ENCODE data around the gene SYT1.
"Not testable (repeated sequence)": the region's sequence is repeated elsewhere in the genome, so short reads cannot be mapped to it uniquely, and the experiment has no call there.

The SYT1 gene

DNA sequence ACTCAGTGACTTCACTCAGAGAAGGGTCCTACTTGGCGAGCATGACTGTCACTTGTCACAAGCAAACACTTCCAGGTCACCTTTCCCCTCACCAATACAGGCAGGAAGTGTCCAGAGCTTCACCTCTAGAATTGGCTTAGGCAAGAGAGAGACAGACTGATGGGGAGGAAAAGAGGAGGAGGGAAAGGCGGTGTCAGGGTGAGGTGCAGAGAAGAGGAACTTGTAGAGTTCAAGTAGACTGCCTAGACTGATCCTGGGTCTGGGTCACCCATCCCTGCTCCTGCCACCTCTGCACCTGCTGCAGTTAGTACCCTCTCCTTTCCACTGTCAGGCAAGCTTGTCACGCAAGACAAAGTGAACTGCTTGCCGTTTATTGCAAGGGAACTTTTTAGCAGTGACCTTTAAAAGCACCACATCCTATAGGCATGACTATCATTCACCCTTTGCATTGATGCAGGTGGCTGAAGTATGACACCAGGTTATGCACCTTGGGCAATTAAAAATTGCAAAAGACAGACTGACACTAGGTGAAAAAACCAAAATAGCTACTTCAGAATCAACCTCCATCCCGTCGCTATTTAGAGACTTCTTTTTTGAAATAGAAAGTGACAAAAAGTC is 292.4 kb downstream of the SYT1 start:
- no peak for DNase-seq

DNA sequence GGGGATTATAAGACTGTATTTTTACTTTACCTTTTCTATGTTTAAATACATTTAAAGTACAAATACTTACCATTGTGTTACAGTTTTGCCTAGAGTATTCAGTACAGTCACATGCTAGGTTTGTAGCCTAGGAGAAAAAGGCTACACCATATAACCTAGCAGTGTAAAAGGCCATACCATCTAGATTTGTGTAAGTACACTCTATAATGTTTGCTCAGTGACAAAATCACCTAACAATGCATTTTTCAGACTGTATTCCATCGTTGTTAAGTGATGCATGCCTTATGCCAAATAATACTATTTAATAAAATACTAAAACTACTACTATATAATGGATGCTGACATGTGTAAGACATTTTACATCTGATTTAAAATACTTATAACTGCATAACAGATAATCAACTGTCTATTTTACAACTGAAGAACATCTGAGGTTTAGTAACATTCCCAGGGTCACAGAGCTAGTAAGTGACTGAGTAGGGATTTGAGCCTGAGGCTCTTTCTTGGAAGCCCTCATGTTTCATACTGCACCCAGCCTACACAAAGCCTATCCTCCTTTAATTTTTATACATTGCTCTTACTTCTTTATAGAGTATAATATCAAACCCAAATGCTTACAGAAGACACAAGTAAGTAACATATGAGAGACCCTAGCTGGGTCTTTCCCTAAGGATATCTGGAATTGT is 296.8 kb downstream of the SYT1 start:
- no peak for DNase-seq

DNA sequence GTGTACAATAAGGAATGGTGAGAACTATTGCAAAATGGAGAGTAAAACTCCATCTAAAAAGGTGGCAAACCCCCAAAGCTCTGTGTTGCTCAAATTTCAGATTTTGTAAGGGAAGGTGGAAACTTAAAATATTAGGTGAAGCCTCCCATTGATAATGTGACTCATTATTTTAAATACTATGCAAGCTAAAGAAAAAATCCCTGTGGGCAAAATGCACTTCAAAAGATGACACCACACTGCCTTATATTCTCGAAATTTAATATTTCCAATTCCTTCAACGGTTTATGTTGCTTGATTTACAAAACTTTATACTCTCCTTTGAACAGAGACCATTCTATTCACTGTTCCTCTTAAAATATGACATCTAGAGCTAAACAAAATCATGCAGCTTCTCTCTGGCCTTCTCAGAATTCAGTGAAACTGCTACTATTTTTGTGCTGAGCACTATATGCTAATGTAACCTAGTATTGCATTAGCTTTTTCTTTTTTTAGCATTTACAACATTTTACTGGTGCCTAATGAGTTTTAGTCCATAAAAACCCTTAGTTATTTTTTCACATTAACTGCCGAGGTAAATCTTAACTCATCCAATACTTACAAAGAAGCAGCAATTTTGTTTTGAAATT is 297.7 kb downstream of the SYT1 start:
- DNase-seq: no peak

DNA sequence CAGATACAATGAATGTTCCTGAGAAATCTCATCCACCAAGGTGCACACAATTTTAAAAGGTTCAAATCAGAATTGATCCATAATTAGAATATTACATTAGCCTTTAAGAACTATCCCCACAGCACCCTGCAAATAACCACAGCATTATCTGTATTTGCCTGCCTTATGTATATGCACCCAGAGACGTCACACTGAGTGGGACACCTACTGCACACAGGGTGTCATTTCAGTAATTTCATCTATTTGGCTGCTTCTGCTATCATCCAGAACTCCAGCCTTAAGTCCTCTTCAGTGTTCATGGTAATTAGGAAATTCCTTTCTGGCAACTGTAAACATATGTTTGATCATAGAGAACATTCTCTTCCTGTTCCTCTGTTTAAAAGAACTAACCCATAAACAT is 298.4 kb downstream of the SYT1 start:
- no peak for DNase-seq

DNA sequence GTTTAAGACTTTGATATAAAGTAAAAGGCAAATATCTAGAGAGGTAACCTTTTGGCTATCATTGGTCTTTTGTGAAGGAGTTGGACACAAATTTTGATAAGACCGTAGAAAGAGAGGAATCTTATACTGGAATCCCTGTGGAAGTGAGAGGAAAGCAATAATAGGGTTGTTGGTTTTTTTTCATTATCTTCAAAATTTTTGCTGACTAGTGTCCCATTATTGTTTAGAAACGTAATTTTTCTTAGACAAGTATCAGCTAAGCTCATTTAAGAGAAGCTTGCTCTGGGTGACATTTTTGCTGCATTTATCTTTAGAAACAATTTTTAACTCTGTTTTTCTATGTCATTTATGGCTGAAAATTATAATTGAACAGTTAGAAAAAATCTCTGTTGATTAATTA is 300.3 kb downstream of the SYT1 start:
- DNase-seq: no peak

DNA sequence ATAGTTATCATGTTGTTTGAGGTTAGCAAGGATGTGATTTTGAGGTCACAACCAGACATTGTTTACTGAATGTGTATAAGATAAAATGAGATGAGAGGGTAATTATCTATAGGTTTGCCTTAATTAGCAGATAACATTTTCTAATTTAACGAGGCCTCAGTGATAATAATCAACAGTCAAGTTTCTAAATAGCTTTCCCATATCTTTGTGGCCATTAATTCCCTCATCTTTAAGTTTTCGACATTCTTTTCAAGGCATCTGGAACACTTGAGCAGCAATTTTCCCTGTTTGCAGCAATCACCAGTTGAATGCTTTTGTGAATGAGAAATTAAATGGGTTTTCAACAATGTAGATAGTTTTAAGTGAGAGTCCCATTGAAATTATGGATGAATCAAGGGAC is 304.1 kb downstream of the SYT1 start:
- no peak for DNase-seq

DNA sequence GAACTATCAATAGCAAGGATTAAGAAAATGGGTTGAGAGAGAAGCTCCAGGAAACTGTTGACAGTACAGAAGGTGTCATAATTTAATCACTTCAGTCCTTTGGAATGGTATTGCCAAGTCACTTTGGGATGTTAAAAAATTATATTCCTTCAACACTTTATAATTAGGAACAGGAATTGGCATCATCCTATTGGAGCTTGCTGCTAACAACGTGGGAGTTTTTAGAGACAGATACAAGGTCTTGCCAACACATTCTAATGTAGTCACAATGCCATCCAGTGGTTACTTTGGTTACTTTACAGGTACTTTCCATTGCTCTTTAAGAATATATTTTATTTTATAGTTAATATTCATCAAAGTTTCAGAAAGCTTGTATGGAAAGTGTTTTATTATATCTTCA is 310.1 kb downstream of the SYT1 start:
- DNase-seq: no peak

DNA sequence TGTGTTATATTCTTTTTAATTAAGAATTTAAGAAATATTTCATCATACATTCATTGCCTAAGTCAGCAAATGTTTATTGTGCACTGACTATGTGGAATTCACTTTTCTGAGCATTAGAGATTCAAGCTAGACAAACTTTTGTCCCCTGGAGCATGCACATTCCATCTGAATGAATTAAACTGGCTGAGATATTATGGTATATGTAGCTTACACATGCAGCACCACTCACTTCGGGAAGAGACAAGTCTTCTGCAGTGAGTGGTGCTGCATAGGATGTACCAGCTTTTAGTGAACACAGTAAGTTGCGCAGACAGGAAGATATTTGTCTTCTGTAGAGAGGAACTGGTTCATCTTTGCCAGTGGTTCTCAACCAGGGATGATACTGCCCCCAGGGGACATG is 318.4 kb downstream of the SYT1 start:
- DNase-seq: no peak

DNA sequence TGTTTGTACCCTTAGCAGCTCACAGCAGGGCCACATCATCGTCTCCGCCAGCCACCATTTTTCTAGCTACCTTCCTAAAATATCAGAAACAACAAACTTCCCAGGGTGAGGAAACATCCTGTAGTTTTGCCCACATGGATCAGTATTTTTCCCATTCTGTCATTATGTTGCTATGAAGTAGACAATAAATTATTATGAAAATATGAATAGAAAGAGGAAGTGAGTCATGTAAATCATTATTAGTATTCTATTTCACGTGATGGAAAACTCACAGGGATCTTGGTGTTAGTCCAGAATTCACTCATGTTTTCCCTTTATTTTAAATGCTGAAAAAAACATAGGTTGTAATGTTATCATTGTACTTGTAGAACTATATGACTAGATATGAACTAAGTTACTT is 319.4 kb downstream of the SYT1 start:
- DNase-seq: no peak

DNA sequence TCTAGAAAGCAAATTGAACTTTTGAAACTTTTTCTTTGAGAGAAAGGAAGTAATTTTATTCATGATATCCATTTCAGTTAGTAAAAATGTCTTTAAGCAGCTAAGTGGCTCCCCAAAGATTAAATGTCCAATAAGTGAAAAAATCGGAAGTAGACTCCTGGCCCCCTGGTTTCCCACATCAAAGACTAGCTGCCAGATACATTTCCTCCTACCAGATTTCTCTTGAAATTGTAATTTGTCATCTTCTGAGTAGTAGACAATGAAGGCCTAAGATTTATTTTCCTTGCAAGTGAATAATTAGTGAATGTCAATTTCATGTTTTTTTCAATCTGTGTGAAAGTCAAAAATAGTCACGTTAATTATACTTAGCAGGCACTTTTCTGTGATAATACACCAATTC is 321.9 kb downstream of the SYT1 start:
- no peak for DNase-seq

DNA sequence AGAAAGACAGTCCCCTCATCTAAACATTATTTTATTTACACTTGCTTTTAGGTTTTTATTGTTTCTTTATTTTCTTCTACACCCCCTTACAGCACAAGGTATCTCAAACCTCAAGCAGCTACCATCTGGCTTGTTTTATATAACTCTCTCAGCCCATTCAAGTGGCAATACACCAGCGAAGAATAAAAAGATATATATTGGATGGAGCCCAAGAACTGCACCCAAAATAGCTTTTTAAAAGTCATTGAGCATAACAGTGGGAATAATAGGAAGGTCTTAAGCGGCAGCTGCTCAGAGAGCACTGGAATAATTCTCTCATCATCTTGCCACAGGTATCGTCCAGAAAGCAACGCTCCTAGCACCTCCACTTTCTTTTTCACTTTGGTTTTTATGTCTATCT is 322.5 kb downstream of the SYT1 start:
- DNase-seq: no peak

DNA sequence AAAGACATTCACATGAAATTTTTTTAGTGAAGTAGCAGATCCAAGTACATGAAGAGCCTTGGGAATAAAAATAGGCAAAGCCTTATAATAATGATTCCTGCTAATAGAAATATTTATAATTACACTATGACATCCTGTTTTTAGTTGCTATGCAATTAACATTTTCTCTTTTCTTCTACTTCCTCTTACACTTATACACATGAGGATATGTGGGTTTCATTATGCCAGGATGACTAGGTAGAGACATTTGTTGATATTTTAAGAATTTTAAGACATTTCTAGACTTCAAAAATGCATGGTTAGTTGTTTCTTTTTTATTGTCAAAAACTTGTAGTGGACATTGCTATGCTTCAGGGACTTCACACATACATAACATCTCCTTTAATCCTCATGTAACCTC is 326.8 kb downstream of the SYT1 start:
- DNase-seq: no peak

DNA sequence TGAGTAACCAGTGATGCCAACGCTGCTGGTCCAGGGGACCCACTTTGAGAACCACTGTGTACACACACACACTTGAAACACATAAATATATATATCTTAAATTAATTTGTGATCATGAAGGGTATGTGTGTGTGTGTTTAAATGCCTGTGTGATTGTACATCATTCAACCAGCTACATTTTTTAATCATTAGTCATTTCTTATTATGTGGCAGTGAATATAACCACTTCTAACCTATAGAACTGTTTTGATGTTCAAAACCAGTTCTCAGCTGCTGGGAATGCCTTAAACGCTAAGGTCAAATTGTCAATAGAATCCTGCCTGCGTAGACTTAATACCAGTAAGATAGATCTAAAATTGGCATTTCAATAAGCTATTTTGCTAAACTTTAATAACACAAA is 330.0 kb downstream of the SYT1 start:
- DNase-seq: no peak

DNA sequence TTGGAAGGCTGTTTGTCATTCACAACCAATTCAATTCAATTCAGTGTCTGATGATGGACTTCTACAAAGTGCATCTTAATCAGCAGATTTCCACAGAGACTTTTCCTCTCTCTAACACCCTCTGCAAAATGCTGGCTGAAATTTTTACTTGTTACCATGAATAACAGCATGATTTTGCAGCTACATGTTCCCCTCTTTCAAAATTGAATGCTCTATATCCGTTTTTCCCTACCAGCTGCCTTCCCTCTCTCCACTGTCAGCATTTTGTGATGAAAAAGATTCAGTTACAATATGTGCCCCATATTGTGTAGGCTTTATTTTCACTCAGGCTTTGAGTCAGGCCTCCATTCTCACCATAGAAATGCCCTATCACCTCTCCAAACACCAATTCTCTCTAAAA is 334.6 kb downstream of the SYT1 start:
- no peak for DNase-seq

DNA sequence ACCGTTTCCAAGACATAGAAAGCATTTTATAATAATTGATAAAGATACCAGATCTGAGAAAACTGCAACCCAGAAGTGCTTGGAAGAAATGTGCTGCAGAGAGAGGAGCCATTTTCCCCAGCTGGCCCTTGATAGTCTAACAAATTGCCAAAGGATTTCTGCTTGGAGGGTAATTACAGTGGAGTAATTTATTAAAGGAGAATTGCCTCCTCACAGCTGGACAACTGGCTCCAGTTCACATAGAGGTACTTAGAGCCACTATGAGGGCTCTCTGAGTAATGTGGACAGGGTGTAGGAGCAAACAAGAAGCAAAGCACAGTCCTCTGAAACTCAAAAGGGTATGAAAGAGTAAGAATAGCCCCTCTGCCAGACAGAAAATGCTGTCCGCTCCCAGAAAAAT is 335.6 kb downstream of the SYT1 start:
- no peak for DNase-seq

DNA sequence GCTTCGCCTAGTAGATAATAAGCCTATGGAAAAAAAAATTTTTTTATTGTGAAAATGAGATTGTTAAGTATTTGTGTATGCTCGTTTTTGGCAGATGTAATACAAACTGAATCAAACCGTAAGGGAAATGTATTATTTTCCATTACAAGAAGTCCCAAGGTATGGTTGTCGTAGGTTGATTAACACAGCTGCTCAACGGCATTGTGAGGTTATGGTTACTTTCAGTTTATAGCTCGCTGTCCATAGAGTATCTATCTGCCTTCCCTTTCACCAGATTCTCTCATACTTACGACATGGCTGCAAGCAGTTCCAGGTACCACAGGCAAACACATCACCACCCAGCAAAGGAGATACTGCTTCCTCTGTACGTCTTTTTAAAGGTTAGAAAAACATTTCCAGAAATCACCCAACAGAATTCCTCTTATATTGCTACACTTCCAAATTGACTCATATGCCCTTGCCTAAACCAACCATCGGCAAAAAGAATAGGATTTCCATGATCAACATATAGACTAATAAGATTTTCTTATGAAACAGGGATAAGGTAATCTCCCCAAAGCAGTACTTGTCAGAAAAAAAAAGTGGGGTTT is 338.6 kb downstream of the SYT1 start:
- no peak for DNase-seq

DNA sequence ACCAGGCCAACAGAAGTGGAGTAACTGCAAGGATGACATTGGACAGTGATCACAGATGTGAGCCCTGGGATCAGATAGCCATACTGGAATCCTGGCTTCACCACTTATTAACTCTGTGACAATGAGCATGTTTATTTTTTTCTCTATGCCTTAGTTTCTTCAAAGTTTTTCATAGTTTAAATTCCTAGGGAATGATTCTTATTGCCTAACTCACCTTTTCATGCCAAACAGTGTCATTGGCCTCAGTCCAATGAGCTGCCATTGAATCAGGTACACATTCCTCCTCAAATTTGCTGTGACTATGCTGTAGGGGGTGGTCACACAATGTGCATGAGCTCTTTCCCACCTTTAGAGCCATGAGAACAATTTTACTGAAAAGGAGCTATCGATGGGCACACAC is 342.3 kb downstream of the SYT1 start:
- no peak for DNase-seq

DNA sequence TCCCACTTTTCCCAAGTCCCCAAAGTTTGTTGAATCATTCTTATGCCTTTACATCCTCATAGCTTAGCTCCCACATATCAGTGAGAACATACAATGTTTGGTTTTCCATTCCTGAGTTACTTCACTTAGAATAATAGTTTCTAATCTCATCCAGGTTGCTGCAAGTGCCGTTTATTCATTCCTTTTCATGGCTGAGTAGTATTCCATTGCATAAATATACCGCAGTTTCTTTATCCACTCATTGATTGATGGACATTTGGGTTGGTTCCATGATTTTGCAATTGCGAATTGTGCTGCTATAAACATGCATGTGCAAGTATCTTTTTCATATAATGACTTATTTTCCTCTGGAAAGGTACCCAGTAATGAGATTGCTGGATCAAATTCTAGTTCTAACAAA is 345.8 kb downstream of the SYT1 start:
- DNase-seq: not testable (repeated sequence)

DNA sequence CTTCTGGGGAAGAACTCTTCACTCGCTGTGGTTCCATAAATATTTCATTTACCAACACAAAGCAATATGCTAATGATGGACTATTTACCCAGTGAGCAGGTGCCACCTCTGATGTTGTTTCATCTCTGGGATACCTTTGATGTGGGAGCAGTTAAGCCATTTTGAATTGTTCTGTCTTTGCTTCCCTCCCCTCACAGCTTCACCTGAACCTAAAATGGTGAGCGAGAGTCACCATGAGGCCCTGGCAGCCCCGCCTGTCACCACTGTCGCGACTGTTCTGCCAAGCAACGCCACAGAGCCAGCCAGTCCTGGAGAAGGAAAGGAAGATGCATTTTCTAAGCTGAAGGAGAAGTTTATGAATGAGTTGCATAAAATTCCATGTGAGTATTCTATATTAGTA is 352.7 kb downstream of the SYT1 start:
- no peak for DNase-seq

DNA sequence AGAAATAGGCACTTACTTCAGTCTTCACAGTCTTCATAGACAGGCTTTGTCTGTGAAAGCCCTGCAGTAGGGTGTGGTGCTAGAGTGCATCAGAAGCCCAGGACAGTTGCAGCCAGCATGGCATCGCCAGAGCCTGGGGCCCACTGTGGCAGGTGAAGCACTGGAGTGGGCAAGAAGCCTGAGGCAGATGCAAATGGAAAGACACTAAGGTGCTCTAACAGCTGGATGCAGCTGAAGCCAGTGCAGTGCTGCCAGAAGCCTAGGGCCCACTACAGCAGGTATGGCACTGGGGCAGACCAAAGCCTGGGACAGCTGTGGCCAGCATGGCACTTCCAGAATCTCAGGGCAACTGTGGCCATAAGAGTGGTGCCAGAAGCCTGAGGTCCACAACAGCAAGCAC is 358.6 kb downstream of the SYT1 start:
- no peak for DNase-seq

DNA sequence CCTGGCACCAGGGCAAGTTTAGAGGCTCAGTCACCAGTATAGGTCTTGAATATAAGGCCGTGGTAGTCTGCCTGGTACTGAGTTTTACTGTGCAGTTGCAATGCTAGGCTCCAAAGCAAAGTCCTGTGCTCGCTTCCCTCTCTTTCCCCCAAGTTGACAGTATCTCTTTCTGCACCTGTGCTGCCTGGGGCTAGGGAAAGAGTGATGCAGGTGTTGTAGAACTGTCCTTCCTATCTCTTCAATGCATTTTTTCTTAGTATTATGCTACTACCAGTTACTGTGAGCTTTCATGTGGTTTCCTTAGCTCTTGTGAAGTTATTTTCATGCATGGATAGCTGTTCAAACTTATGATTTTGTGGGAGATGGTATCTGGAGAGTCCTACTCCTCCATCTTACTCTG is 359.2 kb downstream of the SYT1 start:
- DNase-seq: no peak

DNA sequence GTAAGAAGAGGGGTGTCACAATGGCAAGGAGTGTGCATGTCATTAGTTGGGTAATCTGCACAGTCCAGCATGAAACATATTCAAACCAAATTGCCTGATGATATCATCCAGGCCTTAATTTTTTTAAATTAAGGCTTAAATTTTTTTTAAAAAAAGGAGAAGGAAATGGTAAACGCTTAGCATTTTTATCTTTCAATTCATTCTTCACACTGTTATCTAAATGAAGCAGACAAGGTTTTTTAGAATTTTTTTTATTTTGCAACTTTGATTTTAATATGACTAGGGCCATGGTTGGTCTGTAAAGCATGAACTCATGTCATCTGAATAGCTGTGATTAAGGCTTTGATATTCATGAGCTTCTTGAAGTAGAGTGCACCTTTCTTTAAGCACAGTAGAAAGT is 362.5 kb downstream of the SYT1 start:
- DNase-seq: no peak

DNA sequence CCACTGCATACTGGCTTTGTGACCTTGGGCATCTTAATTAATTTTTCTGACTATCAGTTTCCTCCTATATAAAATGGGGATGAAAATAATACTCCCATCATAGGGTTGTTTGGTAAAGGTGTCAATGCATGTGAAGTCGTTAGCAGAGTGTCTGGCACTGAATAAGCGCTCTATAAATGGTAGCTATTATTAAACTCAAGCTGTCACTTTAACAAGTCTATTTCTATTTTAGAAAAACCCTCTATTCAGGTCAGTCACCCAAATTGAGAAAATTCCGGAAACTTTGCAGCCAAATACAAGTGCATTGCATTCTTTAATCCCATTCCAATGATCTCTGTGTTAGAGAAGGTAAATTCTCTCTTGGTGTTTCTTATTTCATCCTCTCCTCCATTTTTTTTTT is 363.1 kb downstream of the SYT1 start:
- no peak for DNase-seq

DNA sequence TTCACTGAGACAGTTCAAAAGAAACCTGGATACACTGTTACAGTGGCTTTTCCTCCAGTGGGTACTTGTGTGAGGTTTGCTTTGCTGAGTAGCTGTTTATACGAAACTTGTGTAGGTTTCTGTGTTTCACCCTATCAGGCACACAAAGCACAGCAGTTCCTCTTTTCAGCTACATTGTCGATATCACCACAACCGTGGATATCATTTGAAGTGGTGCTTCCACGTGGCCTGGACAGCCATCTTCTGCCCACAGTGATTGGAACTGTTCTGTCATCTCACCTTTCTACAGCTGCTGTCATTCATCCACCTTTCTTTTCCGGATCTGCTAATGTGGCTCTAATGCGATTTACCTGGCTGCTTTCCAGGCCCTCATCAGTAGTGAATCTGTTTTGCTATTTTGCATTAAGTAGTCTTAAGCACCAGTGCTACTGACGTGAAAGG is 368.8 kb downstream of the SYT1 start:
- DNase-seq: no peak
